ENCODE results near the gene SLC30A4. TPM values are rescaled to one million over a fixed set of nuclear protein-coding genes. Genes with fewer than 3 reads are reported as not detected.

Gene SLC30A4
- polyA plus RNA-seq, 1 donor (not counting 4 experiments of a cell fraction or from before 2014, with no cell fraction given) = 3.3 TPM

DNA sequence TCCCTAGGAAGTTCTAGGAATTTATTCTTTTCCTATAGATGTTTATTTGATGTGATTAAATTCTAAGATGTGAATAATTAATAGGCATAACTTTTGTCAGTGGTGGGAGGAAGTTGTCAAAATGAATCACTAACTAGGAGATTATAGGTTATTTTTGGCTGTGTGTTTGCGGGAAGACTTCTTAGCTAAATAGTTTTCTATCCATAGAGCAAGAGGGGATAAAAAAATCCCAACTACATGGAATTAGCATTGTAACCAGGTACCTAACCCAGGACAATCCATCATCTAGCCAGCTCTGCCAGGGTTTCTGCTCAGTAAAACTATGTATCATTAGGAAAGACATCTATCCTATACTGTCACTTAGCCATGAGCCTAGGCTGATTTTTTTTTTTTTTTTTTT, 23.9 kb downstream of the SLC30A4 start:
- Histone ChIP-seq H3K36me3 (ENCODE audit: control insufficient read depth in 2 of 2, extremely low read depth in 1 of 2, insufficient read depth in 2 of 2, low read length in 2 of 2) (no peaks in the 10 kb centered on the region), H3K4me3 (ENCODE audit: control insufficient read depth in 2 of 3, extremely low read depth in 1 of 3, insufficient read depth in 2 of 3, low read depth in 1 of 3, low read length in 3 of 3) (no peak overlapping the region), H3K4me2 (ENCODE audit: control insufficient read depth, extremely low read depth, insufficient read depth, low read depth, low read length) (no peak overlapping the region), H2AFZ (ENCODE audit: control insufficient read depth, low read length) (no peak overlapping the region), H3K9ac (ENCODE audit: control insufficient read depth, extremely low read depth, insufficient read depth, low read length) (no peak overlapping the region), H3K4me1 (ENCODE audit: control insufficient read depth, extremely low read depth, insufficient read depth, low read length) (peaks cover 6% of the 10 kb centered on the region), H3K9me3 (ENCODE audit: control insufficient read depth, low read depth, low read length) (no peaks in the 10 kb centered on the region), H4K20me1 (ENCODE audit: control insufficient read depth, extremely low read depth, insufficient read depth, low read length) (no peaks in the 10 kb centered on the region), H3K9me1 (ENCODE audit: control insufficient read depth, extremely low read depth, insufficient read depth, low read length) (no peaks in the 10 kb centered on the region), H3K27me3 (ENCODE audit: control insufficient read depth, extremely low read depth, insufficient read depth, low read length) (no peaks in the 10 kb centered on the region), H3K27ac (ENCODE audit: control insufficient read depth, insufficient read depth, low read length) (no peak overlapping the region), H3K79me2 (ENCODE audit: control insufficient read depth, insufficient read depth, low read length) (no peaks in the 10 kb centered on the region)
- TF ChIP-seq EZH2 (IDR thresholded peaks at IDR 0.05; ENCODE audit: low read length) = no peak
- TF ChIP-seq, protein P1, sequence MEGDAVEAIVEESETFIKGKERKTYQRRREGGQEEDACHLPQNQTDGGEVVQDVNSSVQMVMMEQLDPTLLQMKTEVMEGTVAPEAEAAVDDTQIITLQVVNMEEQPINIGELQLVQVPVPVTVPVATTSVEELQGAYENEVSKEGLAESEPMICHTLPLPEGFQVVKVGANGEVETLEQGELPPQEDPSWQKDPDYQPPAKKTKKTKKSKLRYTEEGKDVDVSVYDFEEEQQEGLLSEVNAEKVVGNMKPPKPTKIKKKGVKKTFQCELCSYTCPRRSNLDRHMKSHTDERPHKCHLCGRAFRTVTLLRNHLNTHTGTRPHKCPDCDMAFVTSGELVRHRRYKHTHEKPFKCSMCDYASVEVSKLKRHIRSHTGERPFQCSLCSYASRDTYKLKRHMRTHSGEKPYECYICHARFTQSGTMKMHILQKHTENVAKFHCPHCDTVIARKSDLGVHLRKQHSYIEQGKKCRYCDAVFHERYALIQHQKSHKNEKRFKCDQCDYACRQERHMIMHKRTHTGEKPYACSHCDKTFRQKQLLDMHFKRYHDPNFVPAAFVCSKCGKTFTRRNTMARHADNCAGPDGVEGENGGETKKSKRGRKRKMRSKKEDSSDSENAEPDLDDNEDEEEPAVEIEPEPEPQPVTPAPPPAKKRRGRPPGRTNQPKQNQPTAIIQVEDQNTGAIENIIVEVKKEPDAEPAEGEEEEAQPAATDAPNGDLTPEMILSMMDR (optimal IDR thresholded peaks at IDR 0.05 in 1 of 3, IDR thresholded peaks at IDR 0.05 in 1 of 3, conservative IDR thresholded peaks at IDR 0.05 in 1 of 3; ENCODE audit: extremely low read depth in 1 of 3, insufficient read depth in 2 of 3, low read length in 3 of 3) = no peak
- FAIRE-seq (no peak), DNase-seq (ENCODE audit: low read depth, low spot score) (no peak)
- dilution Hi-C loops (cut with MboI; ENCODE audit: extremely low pct_ligation_motif_present, low sequenced_read_pairs) = no loop called here

DNA sequence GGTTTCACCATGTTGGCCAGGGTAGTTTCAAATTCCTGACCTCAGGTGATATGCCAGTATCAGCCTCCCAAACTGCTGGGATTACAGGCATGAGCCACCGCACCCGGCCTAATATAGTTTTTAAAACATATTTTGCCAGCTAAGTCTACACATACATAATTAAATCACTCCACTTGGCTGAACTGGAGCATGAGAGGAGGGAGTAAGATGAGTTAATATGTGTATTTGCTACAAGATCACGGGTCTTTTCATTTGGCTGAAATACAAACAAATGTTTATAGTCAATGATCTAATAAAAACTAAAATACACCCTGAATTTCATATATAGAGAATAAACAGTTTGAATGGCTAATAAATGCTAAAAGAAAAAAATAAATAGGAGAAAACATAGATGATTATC, 25.3 kb downstream of the SLC30A4 start:
- no peaks in the 10 kb centered on the region for H4K20me1 ChIP-seq (ENCODE audit: control insufficient read depth, extremely low read depth, insufficient read depth, low read length)
- H3K9me1 ChIP-seq (ENCODE audit: control insufficient read depth, extremely low read depth, insufficient read depth, low read length) = no peaks in the 10 kb centered on the region
- no peaks in the 10 kb centered on the region for H3K36me3 ChIP-seq (ENCODE audit: control insufficient read depth in 2 of 2, extremely low read depth in 1 of 2, insufficient read depth in 2 of 2, low read length in 2 of 2)
- H3K4me1 ChIP-seq (ENCODE audit: control insufficient read depth, extremely low read depth, insufficient read depth, low read length) = peaks cover 6% of the 10 kb centered on the region
- no peak overlapping the region for H3K4me3 ChIP-seq (ENCODE audit: control insufficient read depth in 2 of 3, extremely low read depth in 1 of 3, insufficient read depth in 2 of 3, low read depth in 1 of 3, low read length in 3 of 3)
- H3K27ac ChIP-seq (ENCODE audit: control insufficient read depth, insufficient read depth, low read length) = no peak overlapping the region
- FAIRE-seq = no peak
- H3K9me3 ChIP-seq (ENCODE audit: control insufficient read depth, low read depth, low read length) = no peaks in the 10 kb centered on the region
- no peak overlapping the region for H3K9ac ChIP-seq (ENCODE audit: control insufficient read depth, extremely low read depth, insufficient read depth, low read length)
- no peaks in the 10 kb centered on the region for H3K79me2 ChIP-seq (ENCODE audit: control insufficient read depth, insufficient read depth, low read length)
- H3K4me2 ChIP-seq (ENCODE audit: control insufficient read depth, extremely low read depth, insufficient read depth, low read depth, low read length) = no peak overlapping the region
- TF ChIP-seq, protein P1 (optimal IDR thresholded peaks at IDR 0.05 in 1 of 3, IDR thresholded peaks at IDR 0.05 in 1 of 3, conservative IDR thresholded peaks at IDR 0.05 in 1 of 3; ENCODE audit: extremely low read depth in 1 of 3, insufficient read depth in 2 of 3, low read length in 3 of 3) = no peak
- TF ChIP-seq EZH2 (IDR thresholded peaks at IDR 0.05; ENCODE audit: low read length) = no peak
- H2AFZ ChIP-seq (ENCODE audit: control insufficient read depth, low read length) = no peak overlapping the region
- dilution Hi-C loops (cut with MboI; ENCODE audit: extremely low pct_ligation_motif_present, low sequenced_read_pairs) = no loop called here
- no peaks in the 10 kb centered on the region for H3K27me3 ChIP-seq (ENCODE audit: control insufficient read depth, extremely low read depth, insufficient read depth, low read length)
- DNase-seq (ENCODE audit: low read depth, low spot score) = no peak
